MG63 (cell line): Measurements from ENCODE around the gene ETS1. TPM values are rescaled to one million over a fixed set of nuclear protein-coding genes. Genes with fewer than 3 reads are reported as not detected.

Experiments used
- DNase-seq: peaks from one replicate; pipeline ENCODE4 v3.0.0-alpha.2; 2020
- H3K27me3 ChIP-seq: fragments of 250-450 bp; sonication (Bioruptor Pico); 2 replicates; pipeline ENCODE4 v1.5.1; 2020; ENCODE audit warnings: mild to moderate bottlenecking, moderate library complexity
- H3K36me3 ChIP-seq: fragments of 250-450 bp; sonication (Bioruptor Pico); 2 replicates; pipeline ENCODE4 v1.5.1; 2020; ENCODE audit warnings: mild to moderate bottlenecking, moderate library complexity
- H3K4me3 ChIP-seq: fragments of 250-450 bp; sonication (Bioruptor Pico); 2 replicates; pipeline ENCODE4 v1.5.1; 2020; ENCODE audit warnings: mild to moderate bottlenecking, moderate library complexity
- H3K9me3 ChIP-seq: fragments of 250-450 bp; sonication (Bioruptor Pico); 2 replicates; pipeline ENCODE4 v1.5.1; 2020; ENCODE audit warnings: mild to moderate bottlenecking, moderate library complexity
- total RNA-seq: library from RNA; depleted of rRNA; stranded (reverse); fragments of >200 nt; shearing (Covaris generic); gene quantifications from 2 replicates; pipeline ENCODE4 v1.2.3, GENCODE V29; 2014; ENCODE audit warnings: low replicate concordance

Gene ETS1
- total RNA-seq, 1 experiment from 2014 or later: 70.5 TPM

- Histone ChIP-seq H3K9me3 (no peaks in the 10 kb centered on the region), H3K36me3 (peaks cover 38% of the 10 kb centered on the region), H3K27me3 (no peaks in the 10 kb centered on the region), H3K4me3 (peak overlapping the region; percentile 22)
- DNase-seq: peak; percentile 90
Observed at GRCh38 chr11:128497061-128497775, 90.1 kb downstream of the ETS1 start.

GRCh38 chr11:128496692-128497060 lies 90.7 kb downstream of the ETS1 start:
- no peaks in the 10 kb centered on the region for H3K27me3 ChIP-seq
- H3K4me3 ChIP-seq: no peak overlapping the region
- H3K9me3 ChIP-seq: no peaks in the 10 kb centered on the region
- DNase-seq: peak; percentile 54
- peaks cover 41% of the 10 kb centered on the region for H3K36me3 ChIP-seq

- Histone ChIP-seq H3K27me3 (no peaks in the 10 kb centered on the region), H3K4me3 (no peak overlapping the region), H3K9me3 (no peaks in the 10 kb centered on the region), H3K36me3 (peaks cover 42% of the 10 kb centered on the region)
- DNase-seq: no peak
Observed at GRCh38 chr11:128496249-128496648, 91.1 kb downstream of the ETS1 start.

GRCh38 chr11:128494418-128495332 lies 92.7 kb downstream of the ETS1 start:
- Histone ChIP-seq H3K36me3 (peaks cover 46% of the 10 kb centered on the region), H3K4me3 (no peak overlapping the region), H3K9me3 (no peaks in the 10 kb centered on the region), H3K27me3 (no peaks in the 10 kb centered on the region)
- no peak for DNase-seq

- Histone ChIP-seq H3K27me3 (no peaks in the 10 kb centered on the region), H3K4me3 (no peak overlapping the region), H3K9me3 (no peaks in the 10 kb centered on the region), H3K36me3 (peaks cover 49% of the 10 kb centered on the region)
- no peak for DNase-seq
Observed at GRCh38 chr11:128493570-128493965, 93.8 kb downstream of the ETS1 start.

DNA sequence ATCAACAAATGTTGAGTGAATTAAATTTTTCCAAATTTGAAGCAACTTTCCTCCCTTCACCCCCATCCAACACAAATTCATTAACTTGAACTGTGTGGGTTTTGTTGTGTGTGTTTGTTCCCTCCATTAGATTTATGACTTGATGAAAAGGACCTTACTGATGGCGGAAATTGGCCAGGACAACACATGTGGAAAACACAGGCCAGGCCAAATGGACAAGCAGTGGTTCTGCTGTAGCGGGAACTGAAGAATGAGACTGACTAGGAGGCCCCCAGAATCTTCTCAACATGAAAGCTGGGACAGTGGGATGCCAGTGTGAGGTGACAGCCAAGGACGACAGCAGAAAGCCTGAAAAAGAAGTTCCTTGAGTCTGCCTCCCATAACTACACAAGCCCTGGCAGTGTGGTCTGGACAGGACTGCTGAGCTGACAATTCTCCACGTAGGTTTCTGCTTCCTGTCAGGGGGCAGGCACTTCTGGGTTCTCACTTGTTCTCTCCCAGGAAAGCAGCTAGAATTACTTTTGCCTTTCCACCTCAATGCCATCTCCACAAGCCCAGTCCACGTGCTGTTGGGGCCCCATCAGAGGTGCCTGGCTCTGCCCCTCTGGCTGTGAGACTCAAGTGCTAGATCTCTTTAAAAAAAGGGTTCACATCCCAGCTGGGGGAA lies 94.3 kb downstream of the ETS1 start:
- Histone ChIP-seq H3K36me3 (peaks cover 52% of the 10 kb centered on the region), H3K4me3 (no peak overlapping the region), H3K9me3 (no peaks in the 10 kb centered on the region), H3K27me3 (no peaks in the 10 kb centered on the region)
- no peak for DNase-seq

GRCh38 chr11:128492461-128492860 lies 94.9 kb downstream of the ETS1 start:
- no peak overlapping the region for H3K4me3 ChIP-seq
- H3K36me3 ChIP-seq: peaks cover 58% of the 10 kb centered on the region
- no peak for DNase-seq
- no peaks in the 10 kb centered on the region for H3K9me3 ChIP-seq
- H3K27me3 ChIP-seq: no peaks in the 10 kb centered on the region

- Histone ChIP-seq H3K4me3 (no peak overlapping the region), H3K36me3 (peaks cover 69% of the 10 kb centered on the region), H3K27me3 (no peaks in the 10 kb centered on the region), H3K9me3 (no peaks in the 10 kb centered on the region)
- no peak for DNase-seq
Observed at GRCh38 chr11:128491195-128491936, 96.0 kb downstream of the ETS1 start.

DNA sequence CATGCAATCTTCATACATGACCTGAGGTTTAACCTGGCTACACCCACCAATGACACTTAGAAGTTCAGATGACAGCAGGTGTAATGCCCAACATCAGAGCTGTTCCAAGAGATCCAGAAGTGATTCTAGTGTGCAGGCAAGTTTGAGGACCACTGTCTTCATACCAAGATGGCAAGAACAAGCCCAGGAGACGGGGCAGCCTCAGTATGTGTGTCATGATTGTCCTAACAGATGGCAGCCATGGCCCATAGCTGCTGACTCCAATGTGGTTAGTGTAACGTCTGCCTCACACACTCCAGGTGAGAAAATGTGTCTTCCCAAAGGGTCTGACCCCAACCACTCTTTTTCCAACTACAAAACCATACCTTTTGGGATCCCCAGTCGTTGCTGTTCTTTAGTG lies 97.3 kb downstream of the ETS1 start:
- Histone ChIP-seq H3K9me3 (no peaks in the 10 kb centered on the region), H3K36me3 (peaks cover 78% of the 10 kb centered on the region), H3K4me3 (no peak overlapping the region), H3K27me3 (no peaks in the 10 kb centered on the region)
- no peak for DNase-seq

DNA sequence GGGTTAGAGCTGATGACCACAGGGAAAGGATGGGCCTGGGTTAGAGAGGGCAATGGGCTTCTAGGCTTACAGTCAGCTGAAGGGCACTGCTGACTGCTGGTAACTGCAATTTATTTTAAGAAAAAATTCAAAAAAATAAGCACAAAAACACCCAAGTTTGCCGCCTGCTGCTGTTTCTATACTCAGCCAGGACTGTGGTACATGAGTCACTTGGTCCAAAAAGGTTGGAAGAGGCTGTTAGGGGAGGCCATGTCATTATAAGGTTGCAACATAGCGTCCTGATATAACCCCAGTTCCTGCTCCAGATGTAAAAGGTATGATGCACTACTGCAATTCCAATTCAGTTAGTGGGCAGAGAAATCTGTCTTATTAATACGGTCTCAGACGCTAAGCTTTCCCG lies 98.9 kb downstream of the ETS1 start:
- no peak overlapping the region for H3K4me3 ChIP-seq
- peak; percentile 76 for DNase-seq
- H3K36me3 ChIP-seq: peaks cover 87% of the 10 kb centered on the region
- no peaks in the 10 kb centered on the region for H3K9me3 ChIP-seq
- H3K27me3 ChIP-seq: no peaks in the 10 kb centered on the region

GRCh38 chr11:128487978-128488377 lies 99.4 kb downstream of the ETS1 start:
- Histone ChIP-seq H3K27me3 (no peaks in the 10 kb centered on the region), H3K4me3 (no peak overlapping the region), H3K36me3 (peaks cover 91% of the 10 kb centered on the region), H3K9me3 (no peaks in the 10 kb centered on the region)
- DNase-seq: no peak

GRCh38 chr11:128484172-128484571 lies 103.2 kb downstream of the ETS1 start:
- Histone ChIP-seq H3K36me3 (peaks cover 93% of the 10 kb centered on the region), H3K9me3 (no peaks in the 10 kb centered on the region), H3K4me3 (no peak overlapping the region), H3K27me3 (no peaks in the 10 kb centered on the region)
- DNase-seq: no peak

- Histone ChIP-seq H3K36me3 (peaks cover 97% of the 10 kb centered on the region), H3K27me3 (no peaks in the 10 kb centered on the region), H3K9me3 (no peaks in the 10 kb centered on the region), H3K4me3 (no peak overlapping the region; the same call in 1 of the 2 replicates)
- no peak for DNase-seq
Observed at GRCh38 chr11:128483211-128483788, 104.1 kb downstream of the ETS1 start.

DNA sequence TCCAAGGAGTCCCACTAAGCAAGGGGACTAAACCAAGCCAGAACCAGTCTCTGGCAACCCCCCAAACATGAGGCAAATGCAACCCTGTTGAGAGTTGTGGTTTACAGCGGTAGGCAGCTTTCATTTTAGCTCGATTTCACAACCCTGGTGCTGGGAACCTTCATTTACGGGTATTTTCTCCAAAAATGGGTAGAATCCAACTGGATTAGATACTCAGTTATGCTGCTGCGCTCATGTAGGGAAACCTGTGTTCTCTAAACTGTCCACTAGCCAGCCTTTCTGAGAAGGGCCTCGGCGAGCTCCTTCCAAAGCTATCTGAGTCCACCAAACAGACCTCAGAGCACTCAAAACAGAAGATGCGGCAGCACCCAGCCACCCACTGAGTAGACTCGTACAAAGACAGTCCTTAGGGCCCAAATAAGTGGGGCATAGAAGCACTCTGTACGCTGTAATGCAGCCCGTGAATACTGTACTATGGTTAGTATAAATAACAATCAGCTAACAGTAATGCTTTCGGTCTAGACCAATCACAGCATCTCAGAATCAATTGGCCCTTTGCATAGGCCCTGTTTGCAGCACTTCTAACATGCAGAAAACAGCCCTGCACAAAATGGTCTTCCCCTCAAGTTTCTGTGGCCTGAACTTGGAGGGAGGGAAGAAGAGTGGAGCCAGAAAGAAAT lies 104.7 kb downstream of the ETS1 start:
- peak; percentile 79 for DNase-seq
- peak overlapping the region; percentile 37 for H3K4me3 ChIP-seq
- H3K27me3 ChIP-seq: no peaks in the 10 kb centered on the region
- peaks cover 94% of the 10 kb centered on the region for H3K36me3 ChIP-seq
- H3K9me3 ChIP-seq: no peaks in the 10 kb centered on the region

DNA sequence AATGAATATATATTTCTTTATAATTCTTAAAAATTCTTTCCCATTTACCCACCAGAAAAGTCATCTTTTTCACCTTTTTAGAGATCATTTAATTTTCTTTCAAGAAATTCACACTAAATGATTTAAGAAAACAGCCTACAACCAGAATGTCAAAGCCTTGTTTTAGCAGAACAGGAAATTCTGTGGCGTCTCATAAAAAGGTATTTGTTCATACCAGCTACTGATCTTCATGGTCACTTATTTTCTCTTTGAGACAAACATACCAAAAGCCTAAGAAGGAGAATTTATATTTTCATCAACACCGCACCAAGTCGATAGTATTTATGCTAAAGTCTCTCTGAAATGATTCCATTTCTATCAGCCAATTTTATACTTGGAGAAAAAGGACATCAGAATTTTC lies 105.3 kb downstream of the ETS1 start:
- no peak for DNase-seq
- H3K36me3 ChIP-seq: peaks cover 94% of the 10 kb centered on the region
- H3K4me3 ChIP-seq: peak overlapping the region; percentile 37
- no peaks in the 10 kb centered on the region for H3K27me3 ChIP-seq
- no peaks in the 10 kb centered on the region for H3K9me3 ChIP-seq

GRCh38 chr11:128481135-128481534 lies 106.2 kb downstream of the ETS1 start:
- H3K36me3 ChIP-seq: peaks cover 94% of the 10 kb centered on the region
- no peaks in the 10 kb centered on the region for H3K27me3 ChIP-seq
- H3K4me3 ChIP-seq: no peak overlapping the region
- DNase-seq: no peak
- no peaks in the 10 kb centered on the region for H3K9me3 ChIP-seq
